SU-DHL-6 (cell line): Measurements from ENCODE around the gene SLC4A8.

Experiments used
- H2AFZ ChIP-seq: fragments of 200-600 bp; sonication (generic); 2 replicates; pipeline ENCODE4 v1.6.1; 2014; ENCODE audit warnings: low read depth, mild to moderate bottlenecking, moderate library complexity, mixed read lengths, antibody characterized with exemption, low read length; ENCODE audit not compliant: severe bottlenecking
- H3F3A ChIP-seq: fragments of 200-600 bp; shearing (Covaris generic); 2 replicates; pipeline ENCODE4 v1.6.0; 2016; ENCODE audit warnings: antibody characterized with exemption, mild to moderate bottlenecking; ENCODE audit not compliant: insufficient read depth
- H3K27ac ChIP-seq: fragments of 200-600 bp; sonication (generic); 2 replicates; pipeline ENCODE4 v1.5.1; 2016; ENCODE audit warnings: low read depth, mild to moderate bottlenecking, low read length, moderate library complexity, mixed read lengths
- H3K27me3 ChIP-seq: fragments of 200-600 bp; sonication (generic), shearing (Covaris generic); 2 replicates; pipeline ENCODE4 v1.6.0; 2014; ENCODE audit warnings: mild to moderate bottlenecking, low read length
- H3K36me3 ChIP-seq: fragments of 200-600 bp; sonication (generic); 2 replicates; pipeline ENCODE4 v1.6.1; 2014; ENCODE audit warnings: mild to moderate bottlenecking, low read length, mixed read lengths
- H3K4me2 ChIP-seq: fragments of 300-600, 200-600 bp; shearing (Covaris generic), sonication (generic); 2 replicates; pipeline ENCODE4 v1.6.0; 2014; ENCODE audit warnings: low read length, low read depth, mild to moderate bottlenecking; ENCODE audit not compliant: poor library complexity, severe bottlenecking
- H3K4me3 ChIP-seq: fragments of 200-600 bp; sonication (generic); 2 replicates; pipeline ENCODE4 v1.5.1; 2014; ENCODE audit warnings: antibody characterized with exemption, low read length, mild to moderate bottlenecking, mixed read lengths; ENCODE audit not compliant: insufficient read depth, poor library complexity, severe bottlenecking
- H3K79me2 ChIP-seq: fragments of 200-600 bp; sonication (generic); 2 replicates; pipeline ENCODE4 v1.6.1; 2014; ENCODE audit warnings: mild to moderate bottlenecking, low read length, moderate library complexity; ENCODE audit not compliant: insufficient read depth
- H3K9ac ChIP-seq: fragments of 200-600 bp; sonication (generic); 2 replicates; pipeline ENCODE4 v1.7.0; 2014; ENCODE audit warnings: mild to moderate bottlenecking, low read length
- H3K9me2 ChIP-seq: fragments of 200-600 bp; sonication (generic); replicated peaks from 2 replicates; pipeline ENCODE4 v1.6.1; 2014; ENCODE audit warnings: low read length; ENCODE audit not compliant: insufficient read depth
- H3K9me3 ChIP-seq: fragments of 200-600 bp; sonication (generic); 2 replicates; pipeline ENCODE4 v1.6.1; 2014; ENCODE audit warnings: low read length, mixed read lengths; ENCODE audit not compliant: insufficient read depth
- H4K20me1 ChIP-seq: fragments of 200-600 bp; sonication (generic); 2 replicates; pipeline ENCODE4 v1.6.1; 2014; ENCODE audit warnings: low read depth, mild to moderate bottlenecking, antibody characterized with exemption, low read length, moderate library complexity, mixed read lengths
- EZH2phosphoT487 ChIP-seq: fragments of 200-600 bp; sonication (generic), shearing (Covaris generic); conservative IDR thresholded peaks from 2 replicates; pipeline ENCODE4 v1.6.1; 2018; ENCODE audit warnings: mild to moderate bottlenecking, antibody characterized with exemption, low read length, moderate library complexity, mixed read lengths
- TF ChIP-seq, protein P1 (sequence below): fragments of 200-600 bp; sonication (generic); IDR thresholded peaks from one replicate; pipeline ENCODE4 v1.5.1; 2017; ENCODE audit warnings: antibody characterized with exemption, mild to moderate bottlenecking, low read length, moderate library complexity; ENCODE audit not compliant: insufficient read depth, poor library complexity, severe bottlenecking

The SLC4A8 gene

DNA sequence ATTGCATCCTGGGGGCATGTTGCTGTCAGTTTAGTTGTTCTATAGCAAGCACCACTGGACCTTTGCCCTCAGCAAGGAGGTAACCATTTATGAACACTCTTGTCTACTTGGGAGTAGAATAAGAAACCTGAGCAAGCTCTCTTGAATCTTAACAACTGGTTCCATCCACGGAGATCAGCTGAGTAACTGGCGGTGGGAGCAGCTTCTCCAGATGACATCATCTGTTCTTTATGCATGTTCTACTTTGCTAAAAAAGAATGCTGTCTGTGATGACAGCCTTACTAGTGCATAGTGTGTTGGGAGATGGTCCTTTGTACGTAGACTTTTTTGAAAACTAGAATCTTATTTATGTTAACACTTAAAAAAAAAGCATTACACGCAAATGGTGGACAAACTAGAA is 17.7 kb downstream of the SLC4A8 start:
- no peaks in the 10 kb centered on the region for H4K20me1 ChIP-seq
- H3K27me3 ChIP-seq, result no peaks in the 10 kb centered on the region
- H3K4me3 ChIP-seq, result no peak overlapping the region
- H3K4me2 ChIP-seq, result no peak overlapping the region
- H3K79me2 ChIP-seq, result no peaks in the 10 kb centered on the region
- no peak overlapping the region for H3K9ac ChIP-seq
- no peaks in the 10 kb centered on the region for H3F3A ChIP-seq
- H3K9me3 ChIP-seq, result no peaks in the 10 kb centered on the region
- H3K27ac ChIP-seq, result no peak overlapping the region
- no peaks in the 10 kb centered on the region for H3K36me3 ChIP-seq
- H2AFZ ChIP-seq, result no peak overlapping the region
- no peaks in the 10 kb centered on the region for H3K9me2 ChIP-seq
- TF ChIP-seq, protein P1, sequence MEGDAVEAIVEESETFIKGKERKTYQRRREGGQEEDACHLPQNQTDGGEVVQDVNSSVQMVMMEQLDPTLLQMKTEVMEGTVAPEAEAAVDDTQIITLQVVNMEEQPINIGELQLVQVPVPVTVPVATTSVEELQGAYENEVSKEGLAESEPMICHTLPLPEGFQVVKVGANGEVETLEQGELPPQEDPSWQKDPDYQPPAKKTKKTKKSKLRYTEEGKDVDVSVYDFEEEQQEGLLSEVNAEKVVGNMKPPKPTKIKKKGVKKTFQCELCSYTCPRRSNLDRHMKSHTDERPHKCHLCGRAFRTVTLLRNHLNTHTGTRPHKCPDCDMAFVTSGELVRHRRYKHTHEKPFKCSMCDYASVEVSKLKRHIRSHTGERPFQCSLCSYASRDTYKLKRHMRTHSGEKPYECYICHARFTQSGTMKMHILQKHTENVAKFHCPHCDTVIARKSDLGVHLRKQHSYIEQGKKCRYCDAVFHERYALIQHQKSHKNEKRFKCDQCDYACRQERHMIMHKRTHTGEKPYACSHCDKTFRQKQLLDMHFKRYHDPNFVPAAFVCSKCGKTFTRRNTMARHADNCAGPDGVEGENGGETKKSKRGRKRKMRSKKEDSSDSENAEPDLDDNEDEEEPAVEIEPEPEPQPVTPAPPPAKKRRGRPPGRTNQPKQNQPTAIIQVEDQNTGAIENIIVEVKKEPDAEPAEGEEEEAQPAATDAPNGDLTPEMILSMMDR, result no peak
- TF ChIP-seq EZH2phosphoT487, result no peak

DNA sequence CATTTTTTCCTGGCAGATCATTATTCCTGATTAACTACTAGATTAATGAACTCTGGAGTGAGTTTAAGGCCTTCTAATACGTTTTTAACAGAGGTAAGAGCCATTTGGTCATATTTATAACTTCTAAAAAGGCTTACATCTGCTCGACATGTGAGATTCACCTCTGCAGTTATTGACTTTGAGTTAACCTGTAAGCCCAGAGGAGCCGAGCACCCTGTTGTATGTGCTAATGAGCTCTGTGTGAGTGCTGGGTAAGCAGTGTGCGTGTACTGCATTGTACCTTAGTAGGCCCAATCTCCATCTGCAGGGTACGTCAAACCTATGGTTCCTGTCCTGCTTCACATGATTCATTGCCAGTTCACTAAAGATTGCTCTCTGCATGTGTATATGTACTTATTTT is 18.9 kb downstream of the SLC4A8 start:
- H3K4me2 ChIP-seq, result no peak overlapping the region
- no peak overlapping the region for H3K4me3 ChIP-seq
- no peak overlapping the region for H3K27ac ChIP-seq
- no peaks in the 10 kb centered on the region for H3K27me3 ChIP-seq
- no peaks in the 10 kb centered on the region for H3K79me2 ChIP-seq
- no peaks in the 10 kb centered on the region for H3K9me3 ChIP-seq
- no peaks in the 10 kb centered on the region for H3K9me2 ChIP-seq
- H3K36me3 ChIP-seq, result no peaks in the 10 kb centered on the region
- no peak overlapping the region for H3K9ac ChIP-seq
- TF ChIP-seq, protein P1, result no peak
- no peak for TF ChIP-seq EZH2phosphoT487
- no peaks in the 10 kb centered on the region for H3F3A ChIP-seq
- H2AFZ ChIP-seq, result no peak overlapping the region
- no peaks in the 10 kb centered on the region for H4K20me1 ChIP-seq

DNA sequence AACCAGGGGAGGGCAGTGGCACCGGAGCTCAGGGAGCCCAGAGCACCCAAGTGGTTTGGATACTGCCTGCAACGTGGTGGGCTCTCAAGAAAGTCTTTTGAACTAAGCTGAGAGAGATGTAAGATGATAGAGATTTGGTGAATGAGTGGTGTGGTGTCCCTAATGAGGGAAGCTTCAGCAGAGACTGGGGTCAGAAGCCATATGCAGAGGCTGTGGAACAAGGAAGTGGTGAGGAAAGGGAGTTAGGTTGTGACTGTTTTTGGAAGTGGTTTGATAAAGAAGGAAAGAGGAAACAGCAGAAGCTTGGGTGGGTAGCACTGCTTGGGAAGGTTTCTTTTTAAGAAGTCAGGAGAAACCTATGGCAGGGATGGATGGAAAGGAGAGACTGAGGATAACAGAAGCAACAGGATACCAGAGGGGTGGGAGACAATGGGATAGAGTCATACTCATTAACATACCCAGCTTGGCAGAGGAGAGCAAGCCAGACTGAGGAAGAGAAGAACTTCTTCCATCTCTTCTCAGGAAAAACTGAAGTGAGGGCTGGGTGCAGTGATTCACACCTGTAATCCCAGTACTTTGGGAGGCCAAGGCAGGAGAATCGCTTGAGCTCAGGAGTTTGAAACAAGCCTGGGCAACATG is 24.1 kb downstream of the SLC4A8 start:
- Histone ChIP-seq H3K9me2 (no peaks in the 10 kb centered on the region), H3K4me3 (no peak overlapping the region), H3K36me3 (no peaks in the 10 kb centered on the region), H2AFZ (no peak overlapping the region), H3K9me3 (no peaks in the 10 kb centered on the region), H3K9ac (no peak overlapping the region), H3K27ac (no peak overlapping the region), H3K79me2 (no peaks in the 10 kb centered on the region), H3F3A (no peaks in the 10 kb centered on the region), H3K4me2 (no peak overlapping the region), H4K20me1 (no peaks in the 10 kb centered on the region), H3K27me3 (no peaks in the 10 kb centered on the region)
- TF ChIP-seq EZH2phosphoT487, result no peak
- TF ChIP-seq, protein P1, result no peak
